Panc1 (cell line): ENCODE data around the gene ELFN1. TPM values are rescaled to one million over a fixed set of nuclear protein-coding genes. Genes with fewer than 3 reads are reported as not detected.

Source experiments
- ATAC-seq: fragments of 200-7000 bp; cut with Tn5 transposase; 2 replicates; pipeline ENCODE4 v1.9.1; 2020; ENCODE audit warnings: mild to moderate bottlenecking, moderate library complexity
- BruUV-seq: library from RNA; stranded (reverse); fragments of 400-500 nt; replicated peaks from 2 replicates; lab custom pipeline; 2021; lab: Mats Ljungman, UMichigan
- CTCF ChIA-PET: fragments of 300-600 bp; sonication (Branson Sonifier 250); formaldehyde crosslinking; loops from one replicate; lab custom pipeline; 2022; ENCODE audit warnings: antibody characterized with exemption; lab: Charles Lee
- POLR2A ChIA-PET: fragments of 300-600 bp; sonication (Branson Sonifier 250); formaldehyde crosslinking; loops from one replicate; lab custom pipeline; 2022; ENCODE audit warnings: antibody characterized with exemption; lab: Charles Lee
- DNase-seq: peaks from one replicate; pipeline ENCODE4 v3.0.0-alpha.2; 2010; ENCODE audit warnings: low read depth, low spot score
- H3K27ac ChIP-seq: 2 replicates; pipeline ENCODE4 v1.5.1; 2011; ENCODE audit warnings: mild to moderate bottlenecking, low read length, inconsistent platforms
- H3K27me3 ChIP-seq: fragments of 200-500 bp; sonication (Bioruptor generic); 2 replicates; pipeline ENCODE4 v1.6.0; 2014; ENCODE audit warnings: low read length, inconsistent platforms; ENCODE audit not compliant: control insufficient read depth, insufficient read depth
- H3K36me3 ChIP-seq: fragments of 200-500 bp; sonication (Bioruptor generic); 2 replicates; pipeline ENCODE4 v1.5.1; 2014; ENCODE audit warnings: inconsistent platforms, mild to moderate bottlenecking, low read length, moderate library complexity; ENCODE audit not compliant: control insufficient read depth, insufficient read depth
- H3K4me1 ChIP-seq: 2 replicates; pipeline ENCODE4 v1.5.1; 2011; ENCODE audit warnings: inconsistent platforms, mild to moderate bottlenecking, low read length, moderate library complexity; ENCODE audit not compliant: control insufficient read depth, insufficient read depth
- H3K4me3 ChIP-seq, 2 experiments: 2 replicates each; pipeline ENCODE4 v1.5.1; 2011 to 2012; ENCODE audit warnings: low read depth in 2 of 2, low read length in 2 of 2, mild to moderate bottlenecking in 2 of 2, inconsistent platforms in 1 of 2, moderate library complexity in 1 of 2
- H3K9me3 ChIP-seq: fragments of 200-500 bp; sonication (Bioruptor generic); 2 replicates; pipeline ENCODE4 v1.5.1; 2014; ENCODE audit warnings: low read depth, mild to moderate bottlenecking, inconsistent platforms, low read length, moderate library complexity; ENCODE audit not compliant: control insufficient read depth, insufficient read depth
- POLR2AphosphoS5 ChIP-seq: IDR thresholded peaks from 2 replicates; pipeline ENCODE4 v1.6.1; 2012; ENCODE audit warnings: mild to moderate bottlenecking, low read depth, low read length, moderate library complexity
- SIN3A ChIP-seq: IDR thresholded peaks from 2 replicates; pipeline ENCODE4 v1.6.1; 2012; ENCODE audit warnings: low read depth, mild to moderate bottlenecking, low read length, moderate library complexity, borderline replicate concordance; ENCODE audit not compliant: insufficient read depth
- TCF7L2 ChIP-seq: IDR thresholded peaks from 2 replicates; pipeline ENCODE4 v1.6.1; 2011; ENCODE audit warnings: mild to moderate bottlenecking, low read depth, low read length, inconsistent platforms
- in situ Hi-C: cut with HindIII; loops from 2 replicates; pipeline ENCODE4 v1.10.0; 2016; ENCODE audit warnings: low sequenced_read_pairs, low pct_unique_long_range_greater_than_20kb
- intact Hi-C: fragments of 100-400 bp; cut with micrococcal nuclease; formaldehyde crosslinking; loops from one replicate; pipeline ENCODE4 v1.10.0; 2022; ENCODE audit not compliant: unreplicated experiment
- total RNA-seq: library from RNA; stranded (reverse); gene quantifications from one replicate; pipeline ENCODE4 v1.2.1, GENCODE V29; 2021; ENCODE audit not compliant: unreplicated experiment
- TF ChIP-seq, protein P1 (sequence below): fragments of 450-650 bp; IDR thresholded peaks from 2 replicates; pipeline ENCODE4 v1.5.1; 2017; ENCODE audit warnings: mild to moderate bottlenecking
- TF ChIP-seq, protein P2 (sequence below), 2 experiments: IDR thresholded peaks; 2 replicates each; pipeline ENCODE4 v1.6.1; 2011 to 2012; ENCODE audit warnings: low read depth in 2 of 2, control low read depth in 1 of 2, low read length in 1 of 2, mild to moderate bottlenecking in 1 of 2, moderate library complexity in 1 of 2; ENCODE audit not compliant: insufficient read depth in 1 of 2

ELFN1 gene
- total RNA-seq, 1 experiment from 2014 or later, result 39.0 TPM

DNA sequence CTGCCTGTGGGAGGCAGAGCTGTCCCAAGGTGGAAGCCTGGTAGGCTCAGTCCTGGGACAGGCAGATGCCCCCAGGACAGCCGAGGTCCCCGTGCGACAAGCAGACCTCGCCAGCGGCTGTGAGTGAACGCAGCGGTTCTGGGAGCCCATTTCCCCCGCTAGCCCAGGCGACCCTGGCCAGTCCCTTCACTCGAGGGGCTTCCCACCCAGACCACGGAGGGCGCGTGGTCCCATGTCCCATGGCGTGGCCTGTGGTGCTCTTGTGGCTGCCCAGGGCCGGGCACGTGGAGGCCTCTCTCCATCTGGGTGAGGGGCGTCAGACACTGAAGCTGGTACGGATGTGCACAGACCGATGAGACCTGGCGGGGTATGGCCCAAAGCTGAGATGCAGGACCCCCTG, 67.9 kb downstream of the ELFN1 start:
- in situ Hi-C loops, result no loop called here
- DNase-seq, result no peak
- Histone ChIP-seq H3K4me3 (no peak overlapping the region), H3K36me3 (no peaks in the 10 kb centered on the region), H3K27me3 (no peaks in the 10 kb centered on the region), H3K27ac (no peak overlapping the region), H3K4me1 (peaks cover 10% of the 10 kb centered on the region), H3K9me3 (no peaks in the 10 kb centered on the region)
- no peak for ATAC-seq
- intact Hi-C loops, result no loop called here
- ChIA-PET POLR2A (no interaction called here), CTCF (no interaction called here)
- BruUV-seq, result no TSS peak
- TF ChIP-seq POLR2AphosphoS5 (0 out of 2 replicates have a peak, but pooled peaks have one; percentile 29), TCF7L2 (no peak), SIN3A (no peak)
- TF ChIP-seq, protein P1, sequence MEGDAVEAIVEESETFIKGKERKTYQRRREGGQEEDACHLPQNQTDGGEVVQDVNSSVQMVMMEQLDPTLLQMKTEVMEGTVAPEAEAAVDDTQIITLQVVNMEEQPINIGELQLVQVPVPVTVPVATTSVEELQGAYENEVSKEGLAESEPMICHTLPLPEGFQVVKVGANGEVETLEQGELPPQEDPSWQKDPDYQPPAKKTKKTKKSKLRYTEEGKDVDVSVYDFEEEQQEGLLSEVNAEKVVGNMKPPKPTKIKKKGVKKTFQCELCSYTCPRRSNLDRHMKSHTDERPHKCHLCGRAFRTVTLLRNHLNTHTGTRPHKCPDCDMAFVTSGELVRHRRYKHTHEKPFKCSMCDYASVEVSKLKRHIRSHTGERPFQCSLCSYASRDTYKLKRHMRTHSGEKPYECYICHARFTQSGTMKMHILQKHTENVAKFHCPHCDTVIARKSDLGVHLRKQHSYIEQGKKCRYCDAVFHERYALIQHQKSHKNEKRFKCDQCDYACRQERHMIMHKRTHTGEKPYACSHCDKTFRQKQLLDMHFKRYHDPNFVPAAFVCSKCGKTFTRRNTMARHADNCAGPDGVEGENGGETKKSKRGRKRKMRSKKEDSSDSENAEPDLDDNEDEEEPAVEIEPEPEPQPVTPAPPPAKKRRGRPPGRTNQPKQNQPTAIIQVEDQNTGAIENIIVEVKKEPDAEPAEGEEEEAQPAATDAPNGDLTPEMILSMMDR, result no peak
- TF ChIP-seq, protein P2, sequence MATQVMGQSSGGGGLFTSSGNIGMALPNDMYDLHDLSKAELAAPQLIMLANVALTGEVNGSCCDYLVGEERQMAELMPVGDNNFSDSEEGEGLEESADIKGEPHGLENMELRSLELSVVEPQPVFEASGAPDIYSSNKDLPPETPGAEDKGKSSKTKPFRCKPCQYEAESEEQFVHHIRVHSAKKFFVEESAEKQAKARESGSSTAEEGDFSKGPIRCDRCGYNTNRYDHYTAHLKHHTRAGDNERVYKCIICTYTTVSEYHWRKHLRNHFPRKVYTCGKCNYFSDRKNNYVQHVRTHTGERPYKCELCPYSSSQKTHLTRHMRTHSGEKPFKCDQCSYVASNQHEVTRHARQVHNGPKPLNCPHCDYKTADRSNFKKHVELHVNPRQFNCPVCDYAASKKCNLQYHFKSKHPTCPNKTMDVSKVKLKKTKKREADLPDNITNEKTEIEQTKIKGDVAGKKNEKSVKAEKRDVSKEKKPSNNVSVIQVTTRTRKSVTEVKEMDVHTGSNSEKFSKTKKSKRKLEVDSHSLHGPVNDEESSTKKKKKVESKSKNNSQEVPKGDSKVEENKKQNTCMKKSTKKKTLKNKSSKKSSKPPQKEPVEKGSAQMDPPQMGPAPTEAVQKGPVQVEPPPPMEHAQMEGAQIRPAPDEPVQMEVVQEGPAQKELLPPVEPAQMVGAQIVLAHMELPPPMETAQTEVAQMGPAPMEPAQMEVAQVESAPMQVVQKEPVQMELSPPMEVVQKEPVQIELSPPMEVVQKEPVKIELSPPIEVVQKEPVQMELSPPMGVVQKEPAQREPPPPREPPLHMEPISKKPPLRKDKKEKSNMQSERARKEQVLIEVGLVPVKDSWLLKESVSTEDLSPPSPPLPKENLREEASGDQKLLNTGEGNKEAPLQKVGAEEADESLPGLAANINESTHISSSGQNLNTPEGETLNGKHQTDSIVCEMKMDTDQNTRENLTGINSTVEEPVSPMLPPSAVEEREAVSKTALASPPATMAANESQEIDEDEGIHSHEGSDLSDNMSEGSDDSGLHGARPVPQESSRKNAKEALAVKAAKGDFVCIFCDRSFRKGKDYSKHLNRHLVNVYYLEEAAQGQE (IDR thresholded peaks at IDR 0.05; ENCODE audit: insufficient read depth in 1 of 2, low read depth in 2 of 2, low read length in 1 of 2), result no peak

DNA sequence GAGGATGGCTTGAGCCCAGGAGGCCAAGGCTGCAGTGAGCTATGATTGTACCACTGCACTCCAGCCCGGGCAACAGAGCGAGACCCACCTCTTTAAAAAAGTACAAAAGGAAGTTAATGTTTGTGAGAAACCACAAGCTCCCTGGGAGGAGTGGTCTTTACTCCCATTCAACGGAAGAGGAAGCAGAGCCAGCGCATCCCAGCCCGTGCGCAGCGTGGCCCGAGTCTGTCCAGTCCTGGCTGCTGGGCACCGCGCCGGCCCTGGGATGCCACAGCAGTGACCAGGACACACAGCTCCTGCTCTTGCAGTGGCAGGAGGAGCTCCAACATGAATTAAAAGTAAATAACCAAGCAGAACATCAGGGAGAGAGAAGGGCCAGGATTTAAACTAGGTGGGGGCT, 68.4 kb downstream of the ELFN1 start:
- in situ Hi-C loops, result no loop called here

More for the DNA sequence above, 68.4 kb downstream of the ELFN1 start:
- H3K4me3 ChIP-seq, result no peak overlapping the region
- BruUV-seq, result no TSS peak
- intact Hi-C loops, result no loop called here
- DNase-seq (no peak), ATAC-seq (no peak)
- no peak overlapping the region for H3K27ac ChIP-seq
- no peaks in the 10 kb centered on the region for H3K36me3 ChIP-seq
- TF ChIP-seq, protein P2 (IDR thresholded peaks at IDR 0.05; ENCODE audit: insufficient read depth in 1 of 2, low read depth in 2 of 2, low read length in 1 of 2), result no peak
- TF ChIP-seq SIN3A (no peak), POLR2AphosphoS5 (no peak)
- H3K27me3 ChIP-seq, result no peaks in the 10 kb centered on the region
- ChIA-PET POLR2A (no interaction called here), CTCF (interaction anchor here (0.6 kb wide), 1 partner anchor 29 kb away, joined by 3 read pairs; no protein-coding TSS in a partner anchor)
- peaks cover 10% of the 10 kb centered on the region for H3K4me1 ChIP-seq
- no peaks in the 10 kb centered on the region for H3K9me3 ChIP-seq
